HFFc6 (cell line): Measurements from ENCODE around the gene ILDR1. TPM values are rescaled to one million over a fixed set of nuclear protein-coding genes. Genes with fewer than 3 reads are reported as not detected.

Experiments
- DNase-seq: peaks from one replicate; pipeline ENCODE4 v3.0.0-alpha.2; 2018
- H3K27ac Mint-ChIP-seq: 2 replicates; pipeline ENCODE4 v1.8.0; 2020; ENCODE audit warnings: mild to moderate bottlenecking, mixed read lengths
- H3K27me3 Mint-ChIP-seq: 2 replicates; pipeline ENCODE4 v1.8.0; 2021; ENCODE audit warnings: mild to moderate bottlenecking, moderate library complexity, mixed read lengths; ENCODE audit not compliant: insufficient read depth
- H3K36me3 Mint-ChIP-seq: 2 replicates; pipeline ENCODE4 v1.8.0; 2021; ENCODE audit warnings: low read depth, mixed read lengths
- H3K4me1 Mint-ChIP-seq: 2 replicates; pipeline ENCODE4 v1.8.0; 2020; ENCODE audit warnings: low read depth, mixed read lengths
- H3K4me3 Mint-ChIP-seq: 2 replicates; pipeline ENCODE4 v1.8.0; 2020; ENCODE audit warnings: mild to moderate bottlenecking, moderate library complexity, mixed read lengths
- H3K9me3 Mint-ChIP-seq: 2 replicates; pipeline ENCODE4 v1.8.0; 2020; ENCODE audit warnings: mild to moderate bottlenecking, mixed read lengths
- CTCF ChIP-seq: fragments of 200-600 bp; sonication (generic); IDR thresholded peaks from 2 replicates; pipeline ENCODE4 v1.5.0; 2021; ENCODE audit warnings: antibody characterized with exemption, mild to moderate bottlenecking
- total RNA-seq, 6 experiments: library from RNA; stranded (reverse); fragmentation: NEBNext Ultra II Directional; extraction: Animal tissue kit (Norgen Biotek cat#: 25700); gene quantifications; 2 replicates in 1 of 6; 3 replicates in 5 of 6; pipeline ENCODE4 v1.2.3, GENCODE V29; 2021

The ILDR1 gene
- total RNA-seq, 6 experiments from 2014 or later, result not detected

- no peak overlapping the region for H3K27ac Mint-ChIP-seq
- no peaks in the 10 kb centered on the region for H3K4me1 Mint-ChIP-seq
- H3K4me3 Mint-ChIP-seq, result no peak overlapping the region
- DNase-seq, result no peak
- H3K36me3 Mint-ChIP-seq, result peaks cover 9% of the 10 kb centered on the region; the same call in 1 of the 2 replicates
- H3K9me3 Mint-ChIP-seq, result peaks cover 14% of the 10 kb centered on the region
- peaks cover 10% of the 10 kb centered on the region for H3K27me3 Mint-ChIP-seq
- TF ChIP-seq CTCF, result no peak
Observed at GRCh38 chr3:121980450-121980796, 41.6 kb downstream of the ILDR1 start.

- Mint-ChIP-seq H3K4me1 (no peaks in the 10 kb centered on the region), H3K4me3 (no peak overlapping the region), H3K9me3 (peaks cover 17% of the 10 kb centered on the region), H3K36me3 (peaks cover 9% of the 10 kb centered on the region; the same call in 1 of the 2 replicates), H3K27me3 (peaks cover 10% of the 10 kb centered on the region), H3K27ac (no peak overlapping the region)
- DNase-seq, result no peak
- TF ChIP-seq CTCF, result no peak
Observed at GRCh38 chr3:121979734-121980449, 42.2 kb downstream of the ILDR1 start.

GRCh38 chr3:121979246-121979645 lies 42.8 kb downstream of the ILDR1 start:
- H3K27ac Mint-ChIP-seq, result no peak overlapping the region

GRCh38 chr3:121976727-121977126 lies 45.3 kb downstream of the ILDR1 start:
- H3K27me3 Mint-ChIP-seq, result peaks cover 16% of the 10 kb centered on the region
- TF ChIP-seq CTCF, result no peak
- no peaks in the 10 kb centered on the region; the same call in 1 of the 2 replicates for H3K36me3 Mint-ChIP-seq
- no peak for DNase-seq
- H3K4me1 Mint-ChIP-seq, result no peaks in the 10 kb centered on the region
- no peak overlapping the region for H3K4me3 Mint-ChIP-seq
- peaks cover 7% of the 10 kb centered on the region; the same call in 1 of the 2 replicates for H3K9me3 Mint-ChIP-seq
- H3K27ac Mint-ChIP-seq, result no peak overlapping the region

More at GRCh38 chr3:121979246-121979645, 42.8 kb downstream of the ILDR1 start:
- TF ChIP-seq CTCF, result no peak
- Mint-ChIP-seq H3K4me3 (no peak overlapping the region), H3K9me3 (peaks cover 18% of the 10 kb centered on the region), H3K36me3 (peaks cover 9% of the 10 kb centered on the region; the same call in 1 of the 2 replicates), H3K4me1 (no peaks in the 10 kb centered on the region), H3K27me3 (peaks cover 12% of the 10 kb centered on the region)
- DNase-seq, result no peak

GRCh38 chr3:121975702-121976302 lies 46.2 kb downstream of the ILDR1 start:
- DNase-seq, result no peak
- Mint-ChIP-seq H3K27ac (no peak overlapping the region), H3K36me3 (no peaks in the 10 kb centered on the region; the same call in 1 of the 2 replicates), H3K9me3 (peaks cover 7% of the 10 kb centered on the region; the same call in 1 of the 2 replicates), H3K4me1 (0 out of 2 replicates have a peak, but pooled peaks cover 3% of the 10 kb centered on the region), H3K4me3 (no peak overlapping the region), H3K27me3 (peaks cover 16% of the 10 kb centered on the region)
- TF ChIP-seq CTCF, result no peak
